Urinary bladder (tissue), 4 donors: ENCODE data around the gene UBN1. TPM values are rescaled to one million over a fixed set of nuclear protein-coding genes. Genes with fewer than 3 reads are reported as not detected.
"Not testable (repeated sequence)": the region's sequence is repeated elsewhere in the genome, so short reads cannot be mapped to it uniquely, and the experiment has no call there.

Experiments used
- DNase-seq: peaks from one replicate; pipeline ENCODE4 v3.0.0-alpha.2; 2015; ENCODE audit errors: extremely low spot score
- H3K27ac ChIP-seq: one replicate; pipeline ENCODE4 v1.5.1; 2013; ENCODE audit warnings: low read depth, mild to moderate bottlenecking, moderate library complexity
- H3K36me3 ChIP-seq: one replicate; pipeline ENCODE4 v1.6.1; 2013; ENCODE audit warnings: mild to moderate bottlenecking, moderate library complexity; ENCODE audit not compliant: insufficient read depth
- H3K4me1 ChIP-seq: one replicate; pipeline ENCODE4 v1.6.1; 2013; ENCODE audit warnings: mild to moderate bottlenecking, moderate library complexity; ENCODE audit not compliant: insufficient read depth
- H3K4me3 ChIP-seq: one replicate; pipeline ENCODE4 v1.5.1; 2013; ENCODE audit warnings: low read depth, low read length
- WGBS: extraction: QIAGEN DNeasy Blood & Tissue Kit; methylation state at CpG from one replicate; pipeline ENCODE4 v1.1.7; 2013; 5-methylcytosine and 5-hydroxymethylcytosine counted together
- polyA plus RNA-seq: library from polyadenylated mRNA; stranded (reverse); fragments of 200-250 nt; gene quantifications from one replicate; pipeline ENCODE4 v1.2.3, GENCODE V29; 2013
- total RNA-seq: library from RNA; depleted of rRNA; stranded (reverse); fragments of >200 nt; gene quantifications from one replicate; pipeline ENCODE4 v1.2.3, GENCODE V29; 2014
- donor health status: healthy with polysubstance abuse.
- donor health status: healthy.

The UBN1 gene
- total and polyA plus RNA-seq, 2 donors = 14.1 to 17.5 TPM

- H3K4me3 ChIP-seq = no peak overlapping the region
- no peak for DNase-seq
- 88% methylated on average over 16 of the region's 16 CpGs for WGBS
- H3K4me1 ChIP-seq = no peaks in the 10 kb centered on the region
- H3K36me3 ChIP-seq = no peaks in the 10 kb centered on the region
- H3K27ac ChIP-seq = no peak overlapping the region
Observed at GRCh38 chr16:4891097-4891885, 44.0 kb downstream of the UBN1 start.

GRCh38 chr16:4891886-4892216 is 44.6 kb downstream of the UBN1 start:
- Histone ChIP-seq H3K36me3 (no peaks in the 10 kb centered on the region), H3K27ac (no peak overlapping the region)
- WGBS = 67% methylated on average over 12 of the region's 12 CpGs

GRCh38 chr16:4892361-4893102 is 45.3 kb downstream of the UBN1 start:
- Histone ChIP-seq H3K36me3 (no peaks in the 10 kb centered on the region), H3K4me1 (no peaks in the 10 kb centered on the region), H3K27ac (no peak overlapping the region), H3K4me3 (no peak overlapping the region)
- whole genome bisulfite sequencing = 22% methylated on average over 23 of the region's 23 CpGs
- no peak for DNase-seq

More at GRCh38 chr16:4891886-4892216, 44.6 kb downstream of the UBN1 start:
- H3K4me3 ChIP-seq = no peak overlapping the region
- H3K4me1 ChIP-seq = no peaks in the 10 kb centered on the region
- DNase-seq = no peak

- no peak for DNase-seq
- Histone ChIP-seq H3K27ac (no peak overlapping the region), H3K36me3 (no peaks in the 10 kb centered on the region), H3K4me1 (no peaks in the 10 kb centered on the region), H3K4me3 (no peak overlapping the region)
- 89% methylated on average over 26 of the region's 26 CpGs for WGBS
Observed at GRCh38 chr16:4893103-4893862, 46.0 kb downstream of the UBN1 start.

GRCh38 chr16:4894276-4895150 is 47.2 kb downstream of the UBN1 start:
- 86% methylated on average over 22 of the region's 22 CpGs for WGBS
- no peak overlapping the region for H3K27ac ChIP-seq

GRCh38 chr16:4895366-4895765 is 48.1 kb downstream of the UBN1 start:
- Histone ChIP-seq H3K27ac (no peak overlapping the region), H3K4me1 (no peaks in the 10 kb centered on the region), H3K4me3 (no peak overlapping the region), H3K36me3 (peaks cover 3% of the 10 kb centered on the region)
- DNase-seq = no peak
- 92% methylated on average over 13 of the region's 13 CpGs for WGBS

More at GRCh38 chr16:4894276-4895150, 47.2 kb downstream of the UBN1 start:
- DNase-seq = no peak
- Histone ChIP-seq H3K4me3 (no peak overlapping the region), H3K4me1 (no peaks in the 10 kb centered on the region), H3K36me3 (peaks cover 3% of the 10 kb centered on the region)

GRCh38 chr16:4896761-4897160 is 49.5 kb downstream of the UBN1 start:
- H3K27ac ChIP-seq, DNase-seq, H3K4me3 ChIP-seq, H3K36me3 ChIP-seq, H3K4me1 ChIP-seq: not testable (repeated sequence)
- 93% methylated on average over 9 of the region's 9 CpGs for WGBS

- 92% methylated on average over 7 of the region's 7 CpGs for WGBS
- H3K36me3 ChIP-seq = peaks cover 3% of the 10 kb centered on the region
- H3K27ac ChIP-seq = no peak overlapping the region
- no peak for DNase-seq
- H3K4me3 ChIP-seq = no peak overlapping the region
- H3K4me1 ChIP-seq = no peaks in the 10 kb centered on the region
Observed at GRCh38 chr16:4897328-4897727, 50.0 kb downstream of the UBN1 start.

GRCh38 chr16:4898811-4899473 is 51.7 kb downstream of the UBN1 start:
- no peak for DNase-seq
- no peak overlapping the region for H3K27ac ChIP-seq
- no peaks in the 10 kb centered on the region for H3K4me1 ChIP-seq
- H3K36me3 ChIP-seq = peaks cover 3% of the 10 kb centered on the region
- 93% methylated on average over 28 of the region's 28 CpGs for WGBS
- H3K4me3 ChIP-seq = no peak overlapping the region

- H3K4me3 ChIP-seq = no peak overlapping the region
- H3K36me3 ChIP-seq = peaks cover 3% of the 10 kb centered on the region
- no peak for DNase-seq
- H3K4me1 ChIP-seq = no peaks in the 10 kb centered on the region
- H3K27ac ChIP-seq = no peak overlapping the region
- 89% methylated on average over 6 of the region's 6 CpGs for WGBS
Observed at GRCh38 chr16:4899474-4899846, 52.2 kb downstream of the UBN1 start.

- Histone ChIP-seq H3K36me3 (peaks cover 3% of the 10 kb centered on the region), H3K27ac (no peak overlapping the region), H3K4me3 (no peak overlapping the region), H3K4me1 (no peaks in the 10 kb centered on the region)
- no peak for DNase-seq
- 53% methylated on average over 8 of the region's 8 CpGs for WGBS
Observed at GRCh38 chr16:4900036-4900435, 52.8 kb downstream of the UBN1 start.

- WGBS = 86% methylated on average over 11 of the region's 11 CpGs
- Histone ChIP-seq H3K36me3 (peaks cover 3% of the 10 kb centered on the region), H3K27ac (no peak overlapping the region), H3K4me3 (no peak overlapping the region), H3K4me1 (no peaks in the 10 kb centered on the region)
- no peak for DNase-seq
Observed at GRCh38 chr16:4900750-4901149, 53.5 kb downstream of the UBN1 start.
